Esophagus squamous epithelium (tissue), 4 donors: ENCODE measurements around the gene SMIM35.

Experiments used
- CTCF ChIP-seq, 6 experiments: fragments of 450-650 bp in 4 of 6; fragments of 200-600 bp in 2 of 6; sonication (generic) in 2 of 6; IDR thresholded peaks; one replicate each; pipeline ENCODE4 v1.5.1; 2016 to 2019; ENCODE audit warnings: antibody characterized with exemption in 6 of 6, mild to moderate bottlenecking in 4 of 6, moderate library complexity in 4 of 6
- POLR2A ChIP-seq, 4 donors: fragments of 450-650 bp; IDR thresholded peaks; one replicate each; pipeline ENCODE4 v1.6.1; 2017; ENCODE audit warnings: antibody characterized with exemption in 4 of 4, mild to moderate bottlenecking in 4 of 4, moderate library complexity in 3 of 4

GRCh38 chr11:118080296-118080695, 6.5 kb downstream of the SMIM35 start:
- TF ChIP-seq CTCF (IDR thresholded peaks at IDR 0.05), result no peak
- TF ChIP-seq POLR2A (IDR thresholded peaks at IDR 0.05), result no peak
